ENCODE data around the gene HEY2. TPM values are rescaled to one million over a fixed set of nuclear protein-coding genes. Genes with fewer than 3 reads are reported as not detected.

The HEY2 gene
- total RNA-seq, 2 donors from 2014 or later, result 26.5 to 40.9 TPM

DNA sequence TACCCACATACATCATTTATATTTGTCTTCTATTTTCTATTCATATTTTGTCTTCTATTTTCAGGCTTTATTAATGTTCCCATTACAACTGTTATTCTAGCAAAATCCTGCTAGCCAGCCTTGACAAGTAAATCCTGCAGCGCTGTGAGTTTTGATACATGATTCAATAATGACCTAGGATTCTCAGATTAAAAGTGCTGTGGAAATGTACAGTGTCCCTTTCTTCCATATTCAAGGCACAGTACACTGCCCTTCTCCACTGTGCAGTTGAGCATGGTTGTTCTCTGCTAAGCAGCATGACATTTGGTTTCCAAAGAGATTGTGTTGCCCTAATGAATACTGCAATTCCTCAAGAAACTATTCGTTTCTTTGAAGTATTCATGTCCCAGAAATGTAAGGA is 5.8 kb upstream of the HEY2 start:
- no peak for DNase-seq (ENCODE audit: low spot score)
- no peaks in the 10 kb centered on the region for H3K9me3 ChIP-seq
- ATAC-seq (ENCODE audit: insufficient number of reproducible peaks, low FRiP score, low read depth), result no peak

DNA sequence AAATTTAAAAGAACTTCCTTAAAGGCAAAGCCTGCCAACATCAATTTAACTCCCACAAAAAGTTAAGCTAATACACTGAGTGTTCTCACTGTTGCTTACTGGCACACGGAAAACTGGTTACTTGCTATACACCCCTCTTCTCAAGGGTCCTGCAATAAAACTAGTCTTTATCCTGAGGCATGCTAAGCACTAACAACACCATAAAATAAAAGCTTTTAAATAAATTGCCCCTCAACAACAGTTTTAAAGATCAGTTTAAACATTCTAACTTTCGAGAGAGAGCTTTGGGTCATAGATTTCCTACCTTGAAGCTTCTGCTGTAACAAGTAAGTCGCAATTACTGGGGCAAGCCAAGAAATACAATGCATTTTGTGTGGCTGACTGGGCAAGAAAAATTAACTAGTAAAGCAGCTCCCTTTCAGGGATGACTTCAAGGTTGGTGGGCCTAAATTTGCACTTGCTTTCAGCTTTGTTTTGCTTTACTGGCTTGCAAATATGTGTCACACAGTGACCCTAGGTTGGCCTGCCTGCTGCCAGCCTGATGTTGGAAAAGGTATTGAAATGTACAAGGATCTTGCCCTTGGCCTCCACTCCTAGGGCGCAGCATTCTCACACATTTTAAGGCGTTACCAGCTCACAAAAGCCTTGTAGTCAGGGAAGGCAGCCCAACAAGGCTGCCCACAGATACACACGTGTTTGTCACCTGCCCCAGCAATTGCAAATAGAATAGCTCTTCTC is 4.0 kb upstream of the HEY2 start:
- Histone ChIP-seq H3K27ac (peak overlapping the region; percentile 98 to 99), H3K27me3 (replicated peaks; ENCODE audit: insufficient read depth) (no peaks in the 10 kb centered on the region), H3K9me3 (no peaks in the 10 kb centered on the region), H3K4me3 (peak overlapping the region; percentile 98), H3K4me1 (ENCODE audit: control insufficient read depth in 1 of 2, low read depth in 2 of 2) (peaks cover 7 to 39% of the 10 kb centered on the region in 2 donors), H3K36me3 (no peaks in the 10 kb centered on the region)
- ATAC-seq (ENCODE audit: insufficient number of reproducible peaks, low FRiP score, low read depth), result no peak
- TF ChIP-seq, protein P1, sequence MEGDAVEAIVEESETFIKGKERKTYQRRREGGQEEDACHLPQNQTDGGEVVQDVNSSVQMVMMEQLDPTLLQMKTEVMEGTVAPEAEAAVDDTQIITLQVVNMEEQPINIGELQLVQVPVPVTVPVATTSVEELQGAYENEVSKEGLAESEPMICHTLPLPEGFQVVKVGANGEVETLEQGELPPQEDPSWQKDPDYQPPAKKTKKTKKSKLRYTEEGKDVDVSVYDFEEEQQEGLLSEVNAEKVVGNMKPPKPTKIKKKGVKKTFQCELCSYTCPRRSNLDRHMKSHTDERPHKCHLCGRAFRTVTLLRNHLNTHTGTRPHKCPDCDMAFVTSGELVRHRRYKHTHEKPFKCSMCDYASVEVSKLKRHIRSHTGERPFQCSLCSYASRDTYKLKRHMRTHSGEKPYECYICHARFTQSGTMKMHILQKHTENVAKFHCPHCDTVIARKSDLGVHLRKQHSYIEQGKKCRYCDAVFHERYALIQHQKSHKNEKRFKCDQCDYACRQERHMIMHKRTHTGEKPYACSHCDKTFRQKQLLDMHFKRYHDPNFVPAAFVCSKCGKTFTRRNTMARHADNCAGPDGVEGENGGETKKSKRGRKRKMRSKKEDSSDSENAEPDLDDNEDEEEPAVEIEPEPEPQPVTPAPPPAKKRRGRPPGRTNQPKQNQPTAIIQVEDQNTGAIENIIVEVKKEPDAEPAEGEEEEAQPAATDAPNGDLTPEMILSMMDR (IDR thresholded peaks at IDR 0.05), result no peak
- no peak for DNase-seq (ENCODE audit: low spot score)

More for the DNA sequence above, 5.8 kb upstream of the HEY2 start:
- Histone ChIP-seq H3K27ac (peak overlapping the region; percentile 98 to 99), H3K4me3 (peak overlapping the region; percentile 98), H3K27me3 (replicated peaks; ENCODE audit: insufficient read depth) (no peaks in the 10 kb centered on the region), H3K36me3 (no peaks in the 10 kb centered on the region), H3K4me1 (ENCODE audit: control insufficient read depth in 1 of 2, low read depth in 2 of 2) (peaks cover 7 to 39% of the 10 kb centered on the region in 2 donors)
- TF ChIP-seq, protein P1 (IDR thresholded peaks at IDR 0.05), result no peak

- Histone ChIP-seq H3K4me3 (peak overlapping the region; percentile 98), H3K4me1 (ENCODE audit: control insufficient read depth in 1 of 2, low read depth in 2 of 2) (peaks cover 7 to 36% of the 10 kb centered on the region in 2 donors), H3K27ac (peak overlapping the region; percentile 98 to 99), H3K27me3 (replicated peaks; ENCODE audit: insufficient read depth) (no peaks in the 10 kb centered on the region), H3K36me3 (no peaks in the 10 kb centered on the region), H3K9me3 (no peaks in the 10 kb centered on the region)
- TF ChIP-seq, protein P1 (IDR thresholded peaks at IDR 0.05), result no peak
- ATAC-seq (ENCODE audit: insufficient number of reproducible peaks, low FRiP score, low read depth) (no peak), DNase-seq (ENCODE audit: low spot score) (no peak)
Observed at GRCh38 chr6:125746019-125746414, 3.4 kb upstream of the HEY2 start.

- peak overlapping the region; percentile 98 for H3K4me3 ChIP-seq
- ATAC-seq (ENCODE audit: insufficient number of reproducible peaks, low FRiP score, low read depth) (peak; percentile 1), DNase-seq (ENCODE audit: low spot score) (peak; percentile 80)
- TF ChIP-seq, protein P1 (IDR thresholded peaks at IDR 0.05), result no peak
- no peaks in the 10 kb centered on the region for H3K36me3 ChIP-seq
- H3K27me3 ChIP-seq (replicated peaks; ENCODE audit: insufficient read depth), result no peaks in the 10 kb centered on the region
- no peaks in the 10 kb centered on the region for H3K9me3 ChIP-seq
- H3K27ac ChIP-seq, result peak overlapping the region; percentile 98 to 99
- H3K4me1 ChIP-seq (ENCODE audit: control insufficient read depth in 1 of 2, low read depth in 2 of 2), result peaks cover 7 to 26% of the 10 kb centered on the region in 2 donors
Observed at GRCh38 chr6:125746731-125747588, 2.5 kb upstream of the HEY2 start.
